ENCODE data around the gene IL2RG.
A peak's percentile ranks its signal among the peaks of the same experiment; 100 is the strongest.

Gene IL2RG

GRCh38 chrX:71098951-71099506 is 12.3 kb downstream of the IL2RG start:
- Histone ChIP-seq H3K9me3 (ENCODE audit: control insufficient read depth in 1 of 2, low read length in 2 of 2) (no peaks in the 10 kb centered on the region), H3K36me3 (ENCODE audit: control insufficient read depth in 1 of 2, insufficient read depth in 2 of 2, low read length in 2 of 2) (peaks cover 0 to 3% of the 10 kb centered on the region in 2 donors), H3K4me3 (ENCODE audit: low read depth in 1 of 2, low read length in 2 of 2) (no peak overlapping the region), H3K27ac (ENCODE audit: low read depth, low read length) (no peak overlapping the region), H3K9ac (ENCODE audit: low read depth in 1 of 2, low read length in 2 of 2) (no peak overlapping the region), H3K27me3 (ENCODE audit: control insufficient read depth in 1 of 2, insufficient read depth in 2 of 2, low read length in 2 of 2) (no peaks in the 10 kb centered on the region), H3K4me1 (ENCODE audit: control insufficient read depth in 1 of 2, insufficient read depth in 2 of 2, low read length in 2 of 2) (peaks cover 18 to 26% of the 10 kb centered on the region in 2 donors)

DNA sequence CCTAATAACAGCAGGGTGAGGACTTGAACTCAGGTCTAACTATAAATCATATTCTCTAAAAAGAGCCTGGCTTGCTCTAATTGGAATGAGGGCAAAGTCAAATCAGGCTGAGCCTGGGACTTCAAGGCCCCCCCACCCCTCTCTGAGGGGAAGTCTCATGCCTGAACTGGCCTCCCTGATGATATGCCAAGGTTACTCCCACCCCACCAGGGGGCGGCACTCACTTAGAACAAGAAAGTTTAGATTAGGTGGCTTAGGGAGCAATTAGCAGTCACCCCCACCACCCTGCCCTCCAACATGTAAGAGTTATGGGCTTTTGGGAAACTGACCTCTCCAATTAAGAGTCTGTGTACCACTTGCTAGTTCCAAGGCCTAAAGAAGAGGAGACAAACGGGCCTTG is 13.1 kb downstream of the IL2RG start:
- no peak overlapping the region for H3K4me3 ChIP-seq (ENCODE audit: low read depth in 1 of 2, low read length in 2 of 2)
- H3K27ac ChIP-seq (ENCODE audit: low read depth, low read length): no peak overlapping the region
- no peaks in the 10 kb centered on the region for H3K27me3 ChIP-seq (ENCODE audit: control insufficient read depth in 1 of 2, insufficient read depth in 2 of 2, low read length in 2 of 2)

DNA sequence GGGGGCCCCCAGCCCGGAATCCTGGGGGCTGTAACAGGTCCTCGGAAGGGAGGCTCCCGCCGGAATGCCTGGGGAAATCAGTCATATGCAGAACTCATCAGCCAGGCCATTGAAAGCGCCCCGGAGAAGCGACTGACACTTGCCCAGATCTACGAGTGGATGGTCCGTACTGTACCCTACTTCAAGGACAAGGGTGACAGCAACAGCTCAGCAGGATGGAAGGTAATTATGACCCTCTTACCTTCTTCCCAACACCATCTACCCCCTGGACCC is 14.7 kb downstream of the IL2RG start:
- Histone ChIP-seq H3K9me3 (ENCODE audit: control insufficient read depth in 1 of 2, low read length in 2 of 2) (no peaks in the 10 kb centered on the region), H3K27me3 (ENCODE audit: control insufficient read depth in 1 of 2, insufficient read depth in 2 of 2, low read length in 2 of 2) (no peaks in the 10 kb centered on the region), H3K36me3 (ENCODE audit: control insufficient read depth in 1 of 2, insufficient read depth in 2 of 2, low read length in 2 of 2) (peaks cover 0 to 3% of the 10 kb centered on the region in 2 donors), H3K4me1 (ENCODE audit: control insufficient read depth in 1 of 2, insufficient read depth in 2 of 2, low read length in 2 of 2) (peaks cover 10 to 21% of the 10 kb centered on the region in 2 donors), H3K27ac (ENCODE audit: low read depth, low read length) (no peak overlapping the region), H3K4me3 (ENCODE audit: low read depth in 1 of 2, low read length in 2 of 2) (peak overlapping the region; percentile 84 to 86), H3K9ac (ENCODE audit: low read depth in 1 of 2, low read length in 2 of 2) (peak overlapping the region; percentile 66 to 68)

More for the DNA sequence above, 13.1 kb downstream of the IL2RG start:
- peaks cover 11 to 21% of the 10 kb centered on the region in 2 donors for H3K4me1 ChIP-seq (ENCODE audit: control insufficient read depth in 1 of 2, insufficient read depth in 2 of 2, low read length in 2 of 2)
- H3K9ac ChIP-seq (ENCODE audit: low read depth in 1 of 2, low read length in 2 of 2): no peak overlapping the region
- peaks cover 0 to 3% of the 10 kb centered on the region in 2 donors for H3K36me3 ChIP-seq (ENCODE audit: control insufficient read depth in 1 of 2, insufficient read depth in 2 of 2, low read length in 2 of 2)
- no peaks in the 10 kb centered on the region for H3K9me3 ChIP-seq (ENCODE audit: control insufficient read depth in 1 of 2, low read length in 2 of 2)

- Histone ChIP-seq H3K4me1 (ENCODE audit: control insufficient read depth in 1 of 2, insufficient read depth in 2 of 2, low read length in 2 of 2) (peaks cover 10 to 21% of the 10 kb centered on the region in 2 donors), H3K9me3 (ENCODE audit: control insufficient read depth in 1 of 2, low read length in 2 of 2) (no peaks in the 10 kb centered on the region), H3K9ac (ENCODE audit: low read depth in 1 of 2, low read length in 2 of 2) (peak overlapping the region; percentile 66 to 68), H3K36me3 (ENCODE audit: control insufficient read depth in 1 of 2, insufficient read depth in 2 of 2, low read length in 2 of 2) (no peaks in the 10 kb centered on the region), H3K4me3 (ENCODE audit: low read depth in 1 of 2, low read length in 2 of 2) (peak overlapping the region; percentile 84 to 86), H3K27me3 (ENCODE audit: control insufficient read depth in 1 of 2, insufficient read depth in 2 of 2, low read length in 2 of 2) (no peaks in the 10 kb centered on the region), H3K27ac (ENCODE audit: low read depth, low read length) (no peak overlapping the region)
Observed at GRCh38 chrX:71095981-71096759, 15.2 kb downstream of the IL2RG start.

DNA sequence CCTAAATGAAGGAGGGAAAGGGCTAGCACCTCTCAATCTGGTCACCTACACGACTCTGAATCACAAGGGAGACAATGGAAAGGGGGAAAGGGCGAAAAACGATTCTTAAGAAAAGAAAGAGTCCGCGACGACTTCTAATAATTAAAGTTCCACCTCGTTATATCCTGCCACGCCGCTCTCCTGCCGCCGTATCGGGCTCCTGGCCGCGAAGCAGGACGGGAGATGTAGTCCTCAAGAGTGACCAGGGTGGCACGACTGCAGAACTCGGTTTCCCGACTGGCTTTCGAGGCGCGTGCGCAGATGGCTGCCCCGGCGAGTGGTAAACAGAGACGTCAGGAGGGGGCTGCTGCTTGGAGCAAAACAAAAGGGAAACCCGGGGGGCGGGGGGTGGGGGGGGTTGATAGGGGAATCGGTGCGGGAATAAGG is 15.8 kb downstream of the IL2RG start, which contains the start of gene FOXO4:
Gene FOXO4 (plus strand): TSS at position 297 of the 426 bp plus-strand sequence. CDS start 678 bp downstream, outside the sequence.
- H3K9ac ChIP-seq (ENCODE audit: low read depth in 1 of 2, low read length in 2 of 2): peak within 1 kb of the TSS; percentile 66 to 68
- H3K4me1 ChIP-seq (ENCODE audit: control insufficient read depth in 1 of 2, insufficient read depth in 2 of 2, low read length in 2 of 2): peaks cover 10 to 21% of the 10 kb centered on the region in 2 donors
- H3K36me3 ChIP-seq (ENCODE audit: control insufficient read depth in 1 of 2, insufficient read depth in 2 of 2, low read length in 2 of 2): no peaks in the 10 kb centered on the region
- H3K27me3 ChIP-seq (ENCODE audit: control insufficient read depth in 1 of 2, insufficient read depth in 2 of 2, low read length in 2 of 2): no peaks in the 10 kb centered on the region
- H3K4me3 ChIP-seq (ENCODE audit: low read depth in 1 of 2, low read length in 2 of 2): peak within 1 kb of the TSS; percentile 84 to 86
- no peaks in the 10 kb centered on the region for H3K9me3 ChIP-seq (ENCODE audit: control insufficient read depth in 1 of 2, low read length in 2 of 2)
- H3K27ac ChIP-seq (ENCODE audit: low read depth, low read length): no peak within 1 kb of the TSS

DNA sequence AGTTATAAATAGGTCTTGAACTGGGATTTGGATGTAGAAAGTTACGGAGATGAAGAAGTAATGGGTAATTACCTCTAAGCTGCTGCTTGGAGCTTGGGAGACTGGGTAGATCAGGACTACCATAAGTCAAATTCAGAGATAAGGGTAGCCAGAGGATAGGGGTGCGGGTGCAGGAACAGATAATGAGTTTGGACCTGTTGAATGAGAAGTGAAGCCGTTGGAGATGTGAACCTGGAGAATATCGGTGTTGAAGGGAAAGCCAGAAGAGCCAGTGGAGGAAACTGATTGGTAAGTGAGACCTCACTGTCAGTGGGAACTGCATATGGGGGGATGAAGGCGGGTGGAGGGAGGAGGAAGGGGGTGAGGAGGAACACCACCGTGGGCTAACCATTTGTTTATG is 16.3 kb downstream of the IL2RG start:
- Histone ChIP-seq H3K27ac (ENCODE audit: low read depth, low read length) (no peak overlapping the region), H3K9me3 (ENCODE audit: control insufficient read depth in 1 of 2, low read length in 2 of 2) (no peaks in the 10 kb centered on the region), H3K4me1 (ENCODE audit: control insufficient read depth in 1 of 2, insufficient read depth in 2 of 2, low read length in 2 of 2) (peaks cover 10 to 21% of the 10 kb centered on the region in 2 donors), H3K9ac (ENCODE audit: low read depth in 1 of 2, low read length in 2 of 2) (peak overlapping the region; percentile 47 to 61), H3K27me3 (ENCODE audit: control insufficient read depth in 1 of 2, insufficient read depth in 2 of 2, low read length in 2 of 2) (no peaks in the 10 kb centered on the region), H3K4me3 (ENCODE audit: low read depth in 1 of 2, low read length in 2 of 2) (peak overlapping the region; percentile 66 to 86), H3K36me3 (ENCODE audit: control insufficient read depth in 1 of 2, insufficient read depth in 2 of 2, low read length in 2 of 2) (no peaks in the 10 kb centered on the region)

- Histone ChIP-seq H3K9ac (ENCODE audit: low read depth in 1 of 2, low read length in 2 of 2) (no peak overlapping the region), H3K27me3 (ENCODE audit: control insufficient read depth in 1 of 2, insufficient read depth in 2 of 2, low read length in 2 of 2) (no peaks in the 10 kb centered on the region), H3K9me3 (ENCODE audit: control insufficient read depth in 1 of 2, low read length in 2 of 2) (no peaks in the 10 kb centered on the region), H3K4me3 (ENCODE audit: low read depth in 1 of 2, low read length in 2 of 2) (no peak overlapping the region), H3K4me1 (ENCODE audit: control insufficient read depth in 1 of 2, insufficient read depth in 2 of 2, low read length in 2 of 2) (peaks cover 4 to 6% of the 10 kb centered on the region in 2 donors), H3K27ac (ENCODE audit: low read depth, low read length) (no peak overlapping the region), H3K36me3 (ENCODE audit: control insufficient read depth in 1 of 2, insufficient read depth in 2 of 2, low read length in 2 of 2) (no peaks in the 10 kb centered on the region)
Observed at GRCh38 chrX:71091263-71091662, 20.1 kb downstream of the IL2RG start.

DNA sequence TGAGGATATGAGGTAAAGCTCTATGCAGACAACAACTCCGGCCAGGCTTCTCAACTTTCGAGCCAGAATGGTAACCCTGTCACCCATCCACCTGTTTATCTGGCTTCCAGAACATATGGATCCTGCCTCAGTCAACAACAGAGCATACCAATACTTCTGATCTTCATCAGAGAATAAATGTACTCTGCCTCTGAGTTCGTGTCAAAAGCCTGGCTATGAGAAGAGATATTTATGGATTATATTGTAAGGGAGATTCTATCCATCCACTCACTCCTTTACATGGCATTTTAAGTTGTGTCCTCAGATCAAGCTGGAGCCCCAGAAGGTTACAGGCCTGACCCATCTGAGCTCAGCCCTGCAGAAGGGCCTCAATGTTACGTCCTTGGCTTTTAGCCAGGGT is 25.5 kb downstream of the IL2RG start:
- Histone ChIP-seq H3K27me3 (ENCODE audit: control insufficient read depth in 1 of 2, insufficient read depth in 2 of 2, low read length in 2 of 2) (no peaks in the 10 kb centered on the region), H3K9ac (ENCODE audit: low read depth in 1 of 2, low read length in 2 of 2) (no peak overlapping the region), H3K4me1 (ENCODE audit: control insufficient read depth in 1 of 2, insufficient read depth in 2 of 2, low read length in 2 of 2) (no peaks in the 10 kb centered on the region), H3K36me3 (ENCODE audit: control insufficient read depth in 1 of 2, insufficient read depth in 2 of 2, low read length in 2 of 2) (no peaks in the 10 kb centered on the region), H3K27ac (ENCODE audit: low read depth, low read length) (no peak overlapping the region), H3K9me3 (ENCODE audit: control insufficient read depth in 1 of 2, low read length in 2 of 2) (no peaks in the 10 kb centered on the region), H3K4me3 (ENCODE audit: low read depth in 1 of 2, low read length in 2 of 2) (no peak overlapping the region)

DNA sequence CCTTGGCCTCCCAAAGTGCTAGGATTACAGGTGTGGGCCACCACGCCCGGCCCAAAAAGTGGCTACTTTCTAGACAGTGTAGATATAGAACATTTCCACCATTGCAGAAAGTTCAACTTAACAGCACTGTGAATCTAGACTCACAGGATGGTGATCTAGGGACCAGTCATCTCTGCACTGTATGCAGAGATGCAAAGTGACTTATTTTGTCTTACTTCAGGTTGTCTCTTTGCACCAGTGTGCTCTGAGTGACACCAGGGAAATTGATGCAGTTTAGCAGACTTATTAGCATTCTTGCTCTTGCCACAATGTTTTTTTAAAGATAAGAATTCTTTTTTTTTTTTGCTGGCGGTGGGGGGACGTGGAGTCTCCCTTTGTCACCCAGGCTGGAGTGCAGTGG is 28.6 kb downstream of the IL2RG start:
- H3K9me3 ChIP-seq (ENCODE audit: control insufficient read depth in 1 of 2, low read length in 2 of 2): no peaks in the 10 kb centered on the region
- no peak overlapping the region for H3K27ac ChIP-seq (ENCODE audit: low read depth, low read length)
- H3K36me3 ChIP-seq (ENCODE audit: control insufficient read depth in 1 of 2, insufficient read depth in 2 of 2, low read length in 2 of 2): no peaks in the 10 kb centered on the region
- no peak overlapping the region for H3K4me3 ChIP-seq (ENCODE audit: low read depth in 1 of 2, low read length in 2 of 2)
- H3K9ac ChIP-seq (ENCODE audit: low read depth in 1 of 2, low read length in 2 of 2): no peak overlapping the region
- no peaks in the 10 kb centered on the region for H3K27me3 ChIP-seq (ENCODE audit: control insufficient read depth in 1 of 2, insufficient read depth in 2 of 2, low read length in 2 of 2)
- H3K4me1 ChIP-seq (ENCODE audit: control insufficient read depth in 1 of 2, insufficient read depth in 2 of 2, low read length in 2 of 2): no peaks in the 10 kb centered on the region

- no peak overlapping the region for H3K27ac ChIP-seq (ENCODE audit: low read depth, low read length)
- H3K9me3 ChIP-seq (ENCODE audit: control insufficient read depth in 1 of 2, low read length in 2 of 2): no peaks in the 10 kb centered on the region
- no peaks in the 10 kb centered on the region for H3K4me1 ChIP-seq (ENCODE audit: control insufficient read depth in 1 of 2, insufficient read depth in 2 of 2, low read length in 2 of 2)
- no peaks in the 10 kb centered on the region for H3K27me3 ChIP-seq (ENCODE audit: control insufficient read depth in 1 of 2, insufficient read depth in 2 of 2, low read length in 2 of 2)
- no peaks in the 10 kb centered on the region for H3K36me3 ChIP-seq (ENCODE audit: control insufficient read depth in 1 of 2, insufficient read depth in 2 of 2, low read length in 2 of 2)
- H3K9ac ChIP-seq (ENCODE audit: low read depth in 1 of 2, low read length in 2 of 2): no peak overlapping the region
- no peak overlapping the region for H3K4me3 ChIP-seq (ENCODE audit: low read depth in 1 of 2, low read length in 2 of 2)
Observed at GRCh38 chrX:71082124-71082647, 29.2 kb downstream of the IL2RG start.

All from duodenal mucosa (tissue), 2 donors.